NCI-H526 treated with DMSO at 0.1 percent for 48 hours (cell line): ENCODE data around the gene ADRA2B.

Experiments used
- DNase-seq: peaks from one replicate; lab custom pipeline; 2025; lab: John Stamatoyannopoulos, UW

ADRA2B gene

GRCh38 chr2:96136129-96136720, 19.9 kb upstream of the ADRA2B start:
- no peak for DNase-seq

GRCh38 chr2:96135621-96136020, 19.2 kb upstream of the ADRA2B start:
- DNase-seq, result no peak

- no peak for DNase-seq
Observed at GRCh38 chr2:96135171-96135570, 18.8 kb upstream of the ADRA2B start.

- no peak for DNase-seq
Observed at GRCh38 chr2:96134421-96134820, 18.1 kb upstream of the ADRA2B start.

- DNase-seq, result no peak
Observed at GRCh38 chr2:96131813-96132745, 15.7 kb upstream of the ADRA2B start.

GRCh38 chr2:96131152-96131812, 14.9 kb upstream of the ADRA2B start:
- no peak for DNase-seq

GRCh38 chr2:96130483-96130882, 14.1 kb upstream of the ADRA2B start:
- no peak for DNase-seq

GRCh38 chr2:96129528-96130120, 13.3 kb upstream of the ADRA2B start:
- DNase-seq, result no peak

- DNase-seq, result no peak
Observed at GRCh38 chr2:96128456-96128855, 12.1 kb upstream of the ADRA2B start.

GRCh38 chr2:96124406-96125265, 8.3 kb upstream of the ADRA2B start:
- DNase-seq, result no peak

GRCh38 chr2:96123936-96124335, 7.6 kb upstream of the ADRA2B start:
- DNase-seq, result no peak

- DNase-seq, result no peak
Observed at GRCh38 chr2:96123290-96123689, 6.9 kb upstream of the ADRA2B start.

- DNase-seq, result no peak
Observed at GRCh38 chr2:96122391-96122790, 6.0 kb upstream of the ADRA2B start.

GRCh38 chr2:96121414-96121813, 5.0 kb upstream of the ADRA2B start:
- DNase-seq, result no peak

- no peak for DNase-seq
Observed at GRCh38 chr2:96120991-96121390, 4.6 kb upstream of the ADRA2B start.

GRCh38 chr2:96120091-96120720, 3.8 kb upstream of the ADRA2B start:
- DNase-seq, result no peak

GRCh38 chr2:96119389-96119751, 3.0 kb upstream of the ADRA2B start:
- DNase-seq, result no peak

- no peak for DNase-seq
Observed at GRCh38 chr2:96118698-96119388, 2.5 kb upstream of the ADRA2B start.

- no peak for DNase-seq
Observed at GRCh38 chr2:96117701-96118588, 1.6 kb upstream of the ADRA2B start.
